GM19351 (cell line): ENCODE data around the gene CFAP91.

Experiments
- ATAC-seq: cut with Tn5 transposase; IDR thresholded peaks from one replicate; pipeline ENCODE4 v1.9.1; 2021; ENCODE audit warnings: mild to moderate bottlenecking, moderate library complexity; ENCODE audit not compliant: unreplicated experiment

The CFAP91 gene

GRCh38 chr3:119738741-119739140, 35.9 kb downstream of the CFAP91 start:
- ATAC-seq = no peak

DNA sequence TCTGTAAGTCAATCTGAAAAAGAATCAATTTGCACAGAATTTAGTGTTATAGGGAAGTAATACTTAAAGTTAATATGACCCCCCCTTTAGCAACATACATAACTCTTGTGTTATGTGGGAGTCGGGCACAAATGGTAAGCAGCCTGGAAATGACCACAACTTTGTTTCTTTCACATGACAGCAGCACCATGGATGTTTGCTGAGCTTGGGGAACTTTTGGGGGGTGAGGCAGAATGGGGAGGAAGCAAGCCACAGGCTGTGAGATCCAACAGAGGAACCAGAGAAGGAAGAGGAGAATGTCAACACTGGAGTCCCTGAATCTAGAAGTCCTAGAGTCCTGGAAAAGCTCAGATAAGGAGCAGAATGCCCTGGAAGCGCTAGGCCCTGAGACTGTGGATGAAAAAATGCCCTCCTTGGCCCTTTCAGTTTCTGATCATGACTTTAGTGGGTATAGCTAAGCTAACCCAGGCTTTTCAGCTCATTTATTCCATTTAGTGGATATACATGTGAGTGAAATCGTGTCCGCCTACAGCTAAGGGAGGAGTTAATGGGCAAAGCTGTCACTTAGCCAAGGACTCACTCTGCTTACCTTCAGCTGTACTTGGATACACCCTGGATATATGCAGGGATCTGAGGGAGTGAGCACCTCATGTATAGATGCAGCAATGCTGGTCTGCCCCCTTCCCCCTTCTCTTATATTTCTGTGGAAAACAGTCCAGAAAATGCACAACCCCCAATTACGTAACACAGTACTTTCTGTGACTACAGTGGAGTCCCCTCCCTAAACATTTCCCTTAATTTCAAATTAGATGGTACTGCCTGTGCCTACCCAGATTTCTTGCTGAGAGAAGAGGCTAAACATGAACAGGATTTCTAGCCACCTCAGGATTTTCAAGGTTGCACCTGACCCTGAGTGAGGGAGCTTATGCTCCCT, 39.1 kb downstream of the CFAP91 start:
- ATAC-seq = no peak

DNA sequence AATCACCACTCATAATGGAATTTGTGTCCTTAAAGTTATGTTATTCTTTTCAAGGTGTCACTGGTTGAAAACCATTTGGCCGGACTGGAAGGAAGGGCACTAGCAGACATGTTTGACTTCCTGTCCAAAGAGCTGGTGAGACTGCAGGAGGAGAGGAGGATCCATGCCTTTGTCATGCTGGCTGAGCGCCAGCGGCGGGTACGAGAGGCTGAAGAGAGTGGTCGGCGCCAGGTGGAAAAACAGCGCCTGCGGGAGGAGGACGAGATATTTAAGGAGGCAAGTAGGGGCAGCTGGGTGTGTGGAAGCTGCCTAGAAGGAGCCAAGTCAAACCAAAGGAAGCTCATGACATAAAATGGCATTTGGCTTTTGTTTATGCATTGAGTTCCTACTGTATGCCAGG, 41.1 kb downstream of the CFAP91 start:
- ATAC-seq = no peak

DNA sequence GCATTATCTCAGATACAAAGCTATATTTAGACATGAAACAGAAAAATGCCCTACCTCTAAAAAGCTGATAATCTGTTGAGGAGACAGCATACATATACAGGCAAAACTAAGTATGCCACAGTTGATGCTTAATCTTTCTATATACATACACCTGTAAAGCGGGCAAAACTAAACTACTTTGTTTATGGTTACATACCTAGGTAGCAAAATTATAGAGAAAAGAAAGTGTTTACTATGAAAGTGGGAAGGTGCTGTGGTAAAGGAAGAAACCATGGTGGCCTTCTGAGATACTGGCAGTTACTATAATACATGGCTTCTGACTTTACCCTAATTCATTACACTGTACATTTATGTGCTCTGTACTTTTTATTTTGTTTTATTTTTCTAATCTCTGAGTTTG, 43.1 kb downstream of the CFAP91 start:
- no peak for ATAC-seq

DNA sequence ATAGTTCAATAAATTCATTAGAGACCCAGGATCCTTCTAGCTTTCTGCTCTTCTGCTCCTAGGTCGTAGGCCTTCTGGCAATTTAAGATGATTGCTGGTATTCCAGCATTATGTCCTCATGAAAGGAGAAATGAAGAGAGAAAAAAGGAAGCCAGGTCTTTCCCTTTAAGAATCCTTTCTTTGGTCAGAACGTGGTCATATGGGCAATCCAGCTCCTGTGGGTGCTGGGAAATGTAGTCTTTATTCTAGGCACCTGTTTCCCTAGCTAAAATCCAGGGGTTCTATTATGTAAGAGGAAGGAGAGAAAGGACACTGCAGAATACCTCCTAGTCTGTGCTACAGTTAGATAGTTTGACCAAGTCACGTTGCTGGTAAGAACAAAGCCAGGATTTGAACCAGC, 43.6 kb downstream of the CFAP91 start:
- no peak for ATAC-seq

- no peak for ATAC-seq
These were observed 44.5 kb downstream of the CFAP91 start for GRCh38 chr3:119747357-119747756.

GRCh38 chr3:119748991-119749390, 46.2 kb downstream of the CFAP91 start:
- ATAC-seq = no peak

GRCh38 chr3:119751423-119751822, 48.6 kb downstream of the CFAP91 start:
- ATAC-seq = no peak
